Activated CD4-positive, alpha-beta T cell treated with anti-CD3 and anti-CD28 coated beads for 36 hours (primary cell): ENCODE data around the gene PPM1L. TPM values are rescaled to one million over a fixed set of nuclear protein-coding genes. Genes with fewer than 3 reads are reported as not detected.

ENCODE experiments used
- ATAC-seq: fragments of 200-7000 bp; cut with Tn5 transposase; one replicate; pipeline ENCODE4 v1.10.0; 2021; ENCODE audit warnings: mild to moderate bottlenecking, moderate library complexity
- CTCF ChIA-PET: fragments of 350-600 bp; sonication (Branson Sonifier 250); formaldehyde crosslinking; loops from one replicate; lab custom pipeline; 2021; ENCODE audit warnings: antibody characterized with exemption; lab: Charles Lee
- POLR2A ChIA-PET: fragments of 350-600 bp; sonication (Branson Sonifier 250); formaldehyde crosslinking; loops from one replicate; lab custom pipeline; 2021; ENCODE audit warnings: antibody characterized with exemption, inconsistent platforms; lab: Charles Lee
- DNase-seq: peaks from one replicate; pipeline ENCODE4 v3.0.0-alpha.2; 2020
- H3K27ac Mint-ChIP-seq: one replicate; pipeline ENCODE4 v1.8.0; 2021; ENCODE audit warnings: mixed read lengths
- H3K27me3 Mint-ChIP-seq: one replicate; pipeline ENCODE4 v1.8.0; 2021; ENCODE audit warnings: mixed read lengths
- H3K36me3 Mint-ChIP-seq: one replicate; pipeline ENCODE4 v1.8.0; 2021; ENCODE audit warnings: low read depth, mixed read lengths
- H3K4me1 Mint-ChIP-seq: one replicate; pipeline ENCODE4 v1.8.0; 2021; ENCODE audit warnings: mixed read lengths
- H3K4me3 Mint-ChIP-seq: one replicate; pipeline ENCODE4 v1.8.0; 2021; ENCODE audit warnings: mild to moderate bottlenecking, moderate library complexity, mixed read lengths
- H3K9me3 Mint-ChIP-seq: one replicate; pipeline ENCODE4 v1.8.0; 2021; ENCODE audit warnings: low read depth, mixed read lengths
- intact Hi-C, 2 experiments: fragments of 100-400 bp; cut with DNase I in 1 of 2; cut with micrococcal nuclease in 1 of 2; formaldehyde crosslinking; loops; one replicate each; pipeline versions ENCODE4 v1.14.2 to v1.15.1; 2022 to 2024; cut with DNase I, micrococcal nuclease
- total RNA-seq, 2 experiments: library from RNA; stranded (reverse); gene quantifications; one replicate each; pipeline ENCODE4 v1.2.3, GENCODE V29; 2021

Gene PPM1L
- total RNA-seq, 2 experiments from 2014 or later, result 1.8 to 2.4 TPM

- no peaks in the 10 kb centered on the region for H3K9me3 Mint-ChIP-seq
- ATAC-seq (no peak), DNase-seq (no peak)
- no peak overlapping the region for H3K4me3 Mint-ChIP-seq
- CTCF ChIA-PET, result no interaction called here
- no peaks in the 10 kb centered on the region for H3K4me1 Mint-ChIP-seq
- POLR2A ChIA-PET, result no interaction called here
- no peak overlapping the region for H3K27ac Mint-ChIP-seq
- peaks cover 7% of the 10 kb centered on the region for H3K27me3 Mint-ChIP-seq
- intact Hi-C loops, result no loop called here
- peaks cover 2% of the 10 kb centered on the region for H3K36me3 Mint-ChIP-seq
These were observed 9.2 kb downstream of the PPM1L start for GRCh38 chr3:160765211-160765610.

- POLR2A ChIA-PET, result interaction anchor here (0.6 kb wide), 1 partner anchor 65 kb away, joined by 3 read pairs; no protein-coding TSS in a partner anchor
- Mint-ChIP-seq H3K4me1 (no peaks in the 10 kb centered on the region), H3K27ac (no peak overlapping the region), H3K4me3 (no peak overlapping the region), H3K36me3 (no peaks in the 10 kb centered on the region), H3K9me3 (no peaks in the 10 kb centered on the region), H3K27me3 (peaks cover 3% of the 10 kb centered on the region)
- CTCF ChIA-PET, result interaction anchor here (0.7 kb wide), 1 partner anchor 43 kb away, joined by 3 read pairs; no protein-coding TSS in a partner anchor
- ATAC-seq, result no peak
- intact Hi-C loops, result no loop called here
- no peak for DNase-seq
These were observed 12.0 kb downstream of the PPM1L start for GRCh38 chr3:160768031-160768430.

GRCh38 chr3:160768918-160769317 is 12.9 kb downstream of the PPM1L start:
- H3K9me3 Mint-ChIP-seq, result no peaks in the 10 kb centered on the region
- ATAC-seq, result no peak
- intact Hi-C loops, result no loop called here
- no peaks in the 10 kb centered on the region for H3K36me3 Mint-ChIP-seq
- H3K4me3 Mint-ChIP-seq, result no peak overlapping the region
- ChIA-PET CTCF (interaction anchor here (1.2 kb wide), 1 partner anchor 151 kb away, joined by 3 read pairs; no protein-coding TSS in a partner anchor), POLR2A (no interaction called here)
- H3K4me1 Mint-ChIP-seq, result peaks cover 6% of the 10 kb centered on the region
- no peaks in the 10 kb centered on the region for H3K27me3 Mint-ChIP-seq
- no peak for DNase-seq
- H3K27ac Mint-ChIP-seq, result no peak overlapping the region

GRCh38 chr3:160771811-160772459 is 15.9 kb downstream of the PPM1L start:
- DNase-seq, result no peak
- intact Hi-C loops, result no loop called here
- H3K27me3 Mint-ChIP-seq, result no peaks in the 10 kb centered on the region
- ChIA-PET POLR2A (no interaction called here), CTCF (no interaction called here)
- H3K9me3 Mint-ChIP-seq, result no peaks in the 10 kb centered on the region
- no peak overlapping the region for H3K4me3 Mint-ChIP-seq
- H3K27ac Mint-ChIP-seq, result no peak overlapping the region
- no peaks in the 10 kb centered on the region for H3K36me3 Mint-ChIP-seq
- H3K4me1 Mint-ChIP-seq, result peaks cover 9% of the 10 kb centered on the region
- no peak for ATAC-seq

GRCh38 chr3:160773722-160774121 is 17.7 kb downstream of the PPM1L start:
- peaks cover 9% of the 10 kb centered on the region for H3K4me1 Mint-ChIP-seq
- no peaks in the 10 kb centered on the region for H3K36me3 Mint-ChIP-seq
- peak; percentile 53 for ATAC-seq

GRCh38 chr3:160774172-160774571 is 18.1 kb downstream of the PPM1L start:
- H3K4me1 Mint-ChIP-seq, result peaks cover 9% of the 10 kb centered on the region
- H3K9me3 Mint-ChIP-seq, result no peaks in the 10 kb centered on the region
- H3K4me3 Mint-ChIP-seq, result no peak overlapping the region
- H3K36me3 Mint-ChIP-seq, result no peaks in the 10 kb centered on the region
- CTCF ChIA-PET, result no interaction called here
- DNase-seq, result no peak
- H3K27ac Mint-ChIP-seq, result no peak overlapping the region
- intact Hi-C loops, result no loop called here
- POLR2A ChIA-PET, result no interaction called here
- no peak for ATAC-seq
- H3K27me3 Mint-ChIP-seq, result no peaks in the 10 kb centered on the region

More at GRCh38 chr3:160773722-160774121, 17.7 kb downstream of the PPM1L start:
- ChIA-PET POLR2A (no interaction called here), CTCF (no interaction called here)
- H3K27me3 Mint-ChIP-seq, result no peaks in the 10 kb centered on the region
- H3K4me3 Mint-ChIP-seq, result no peak overlapping the region
- H3K9me3 Mint-ChIP-seq, result no peaks in the 10 kb centered on the region
- intact Hi-C loops, result no loop called here
- no peak overlapping the region for H3K27ac Mint-ChIP-seq
- DNase-seq, result no peak

GRCh38 chr3:160778480-160778879 is 22.4 kb downstream of the PPM1L start:
- H3K4me3 Mint-ChIP-seq, result no peak overlapping the region
- ChIA-PET CTCF (no interaction called here), POLR2A (no interaction called here)
- DNase-seq, result no peak
- H3K27me3 Mint-ChIP-seq, result no peaks in the 10 kb centered on the region
- no peaks in the 10 kb centered on the region for H3K36me3 Mint-ChIP-seq
- peaks cover 9% of the 10 kb centered on the region for H3K4me1 Mint-ChIP-seq
- ATAC-seq, result no peak
- H3K9me3 Mint-ChIP-seq, result no peaks in the 10 kb centered on the region
- intact Hi-C loops, result no loop called here
- no peak overlapping the region for H3K27ac Mint-ChIP-seq

GRCh38 chr3:160779040-160779439 is 23.0 kb downstream of the PPM1L start:
- ChIA-PET CTCF (no interaction called here), POLR2A (no interaction called here)
- ATAC-seq (no peak), DNase-seq (no peak)
- H3K27ac Mint-ChIP-seq, result no peak overlapping the region
- intact Hi-C loops, result no loop called here
- H3K27me3 Mint-ChIP-seq, result no peaks in the 10 kb centered on the region
- H3K4me1 Mint-ChIP-seq, result peaks cover 3% of the 10 kb centered on the region
- H3K4me3 Mint-ChIP-seq, result no peak overlapping the region
- H3K9me3 Mint-ChIP-seq, result no peaks in the 10 kb centered on the region
- H3K36me3 Mint-ChIP-seq, result no peaks in the 10 kb centered on the region

GRCh38 chr3:160780245-160780644 is 24.2 kb downstream of the PPM1L start:
- no peaks in the 10 kb centered on the region for H3K27me3 Mint-ChIP-seq
- CTCF ChIA-PET, result interaction anchor here (0.7 kb wide), 1 partner anchor 299 kb away, joined by 3 read pairs; no protein-coding TSS in a partner anchor
- intact Hi-C loops, result no loop called here
- no peak overlapping the region for H3K4me3 Mint-ChIP-seq
- ATAC-seq (no peak), DNase-seq (no peak)
- no peaks in the 10 kb centered on the region for H3K9me3 Mint-ChIP-seq
- POLR2A ChIA-PET, result interaction anchor here (0.6 kb wide), 1 partner anchor 27 kb away, joined by 3 read pairs; no protein-coding TSS in a partner anchor
- no peaks in the 10 kb centered on the region for H3K36me3 Mint-ChIP-seq
- peaks cover 2% of the 10 kb centered on the region for H3K4me1 Mint-ChIP-seq
- H3K27ac Mint-ChIP-seq, result no peak overlapping the region

GRCh38 chr3:160781402-160781801 is 25.4 kb downstream of the PPM1L start:
- no peak overlapping the region for H3K27ac Mint-ChIP-seq
- intact Hi-C loops, result no loop called here
- ChIA-PET CTCF (no interaction called here), POLR2A (no interaction called here)
- H3K36me3 Mint-ChIP-seq, result no peaks in the 10 kb centered on the region
- H3K4me3 Mint-ChIP-seq, result no peak overlapping the region
- H3K27me3 Mint-ChIP-seq, result no peaks in the 10 kb centered on the region
- DNase-seq (no peak), ATAC-seq (no peak)
- H3K4me1 Mint-ChIP-seq, result peaks cover 2% of the 10 kb centered on the region
- no peaks in the 10 kb centered on the region for H3K9me3 Mint-ChIP-seq

GRCh38 chr3:160781863-160782262 is 25.8 kb downstream of the PPM1L start:
- Mint-ChIP-seq H3K27me3 (no peaks in the 10 kb centered on the region), H3K4me3 (no peak overlapping the region), H3K4me1 (peaks cover 2% of the 10 kb centered on the region), H3K27ac (no peak overlapping the region), H3K36me3 (no peaks in the 10 kb centered on the region), H3K9me3 (peaks cover 2% of the 10 kb centered on the region)
- no peak for DNase-seq
- ChIA-PET CTCF (no interaction called here), POLR2A (no interaction called here)
- no peak for ATAC-seq
- intact Hi-C loops, result no loop called here

- no peak for DNase-seq
- Mint-ChIP-seq H3K36me3 (no peaks in the 10 kb centered on the region), H3K27ac (no peak overlapping the region), H3K4me3 (no peak overlapping the region), H3K27me3 (no peaks in the 10 kb centered on the region), H3K4me1 (peaks cover 2% of the 10 kb centered on the region), H3K9me3 (peaks cover 6% of the 10 kb centered on the region)
- intact Hi-C loops, result no loop called here
- POLR2A ChIA-PET, result no interaction called here
- CTCF ChIA-PET, result no interaction called here
- no peak for ATAC-seq
These were observed 28.8 kb downstream of the PPM1L start for GRCh38 chr3:160784853-160785252.
